PFSK-1 (cell line): ENCODE measurements around the gene ATP5MK.

Source experiments
- FOXP2 ChIP-seq: optimal IDR thresholded peaks from 2 replicates; pipeline ENCODE3; 2011; ENCODE audit warnings: borderline replicate concordance, control low read depth, inconsistent platforms; ENCODE audit not compliant: insufficient read depth; ENCODE audit errors: extremely low read length, extremely low read depth
- POLR2AphosphoS5 ChIP-seq: IDR thresholded peaks from 2 replicates; pipeline ENCODE4 v1.6.1; 2012; ENCODE audit warnings: low read depth, mild to moderate bottlenecking, control low read depth, low read length, moderate library complexity
- SIN3A ChIP-seq: IDR thresholded peaks from 2 replicates; pipeline ENCODE4 v1.6.1; 2012; ENCODE audit warnings: mild to moderate bottlenecking, low read length, moderate library complexity, borderline replicate concordance; ENCODE audit not compliant: insufficient read depth
- TAF1 ChIP-seq: IDR thresholded peaks from 2 replicates; pipeline ENCODE4 v1.6.1; 2012; ENCODE audit warnings: low read length, control low read depth, borderline replicate concordance; ENCODE audit not compliant: insufficient read depth
- TF ChIP-seq, protein P1 (sequence below), 2 experiments: IDR thresholded peaks; 2 replicates each; pipeline versions ENCODE4 v1.6.1 to v1.8.0; 2011 to 2012; ENCODE audit warnings: low read depth in 2 of 2, low read length in 2 of 2, control low read depth in 1 of 2, inconsistent platforms in 1 of 2, mild to moderate bottlenecking in 1 of 2, moderate library complexity in 1 of 2; ENCODE audit not compliant: insufficient read depth in 1 of 2

DNA sequence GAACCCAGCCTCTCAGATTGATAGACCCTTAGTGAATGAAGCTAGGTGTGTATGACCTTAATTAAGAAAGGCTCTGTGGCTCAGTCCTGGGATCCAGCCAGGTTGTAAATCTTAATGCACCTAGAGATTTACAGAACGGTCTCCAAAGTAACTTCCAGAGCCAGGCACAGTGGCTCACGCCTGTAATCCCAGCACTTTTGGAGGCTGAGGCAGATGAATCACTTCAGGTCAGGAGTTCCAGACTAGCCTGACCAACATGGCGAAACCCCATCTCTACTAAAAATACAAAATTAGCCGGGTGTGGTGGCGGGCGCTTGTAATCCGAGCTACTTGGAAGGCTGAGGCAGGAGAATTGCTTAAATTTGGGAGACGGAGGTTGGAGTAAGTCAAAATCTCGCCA, 31.6 kb upstream of the ATP5MK start:
- TF ChIP-seq POLR2AphosphoS5 (no peak), TAF1 (no peak), FOXP2 (no peak), SIN3A (no peak)
- TF ChIP-seq, protein P1, sequence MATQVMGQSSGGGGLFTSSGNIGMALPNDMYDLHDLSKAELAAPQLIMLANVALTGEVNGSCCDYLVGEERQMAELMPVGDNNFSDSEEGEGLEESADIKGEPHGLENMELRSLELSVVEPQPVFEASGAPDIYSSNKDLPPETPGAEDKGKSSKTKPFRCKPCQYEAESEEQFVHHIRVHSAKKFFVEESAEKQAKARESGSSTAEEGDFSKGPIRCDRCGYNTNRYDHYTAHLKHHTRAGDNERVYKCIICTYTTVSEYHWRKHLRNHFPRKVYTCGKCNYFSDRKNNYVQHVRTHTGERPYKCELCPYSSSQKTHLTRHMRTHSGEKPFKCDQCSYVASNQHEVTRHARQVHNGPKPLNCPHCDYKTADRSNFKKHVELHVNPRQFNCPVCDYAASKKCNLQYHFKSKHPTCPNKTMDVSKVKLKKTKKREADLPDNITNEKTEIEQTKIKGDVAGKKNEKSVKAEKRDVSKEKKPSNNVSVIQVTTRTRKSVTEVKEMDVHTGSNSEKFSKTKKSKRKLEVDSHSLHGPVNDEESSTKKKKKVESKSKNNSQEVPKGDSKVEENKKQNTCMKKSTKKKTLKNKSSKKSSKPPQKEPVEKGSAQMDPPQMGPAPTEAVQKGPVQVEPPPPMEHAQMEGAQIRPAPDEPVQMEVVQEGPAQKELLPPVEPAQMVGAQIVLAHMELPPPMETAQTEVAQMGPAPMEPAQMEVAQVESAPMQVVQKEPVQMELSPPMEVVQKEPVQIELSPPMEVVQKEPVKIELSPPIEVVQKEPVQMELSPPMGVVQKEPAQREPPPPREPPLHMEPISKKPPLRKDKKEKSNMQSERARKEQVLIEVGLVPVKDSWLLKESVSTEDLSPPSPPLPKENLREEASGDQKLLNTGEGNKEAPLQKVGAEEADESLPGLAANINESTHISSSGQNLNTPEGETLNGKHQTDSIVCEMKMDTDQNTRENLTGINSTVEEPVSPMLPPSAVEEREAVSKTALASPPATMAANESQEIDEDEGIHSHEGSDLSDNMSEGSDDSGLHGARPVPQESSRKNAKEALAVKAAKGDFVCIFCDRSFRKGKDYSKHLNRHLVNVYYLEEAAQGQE (IDR thresholded peaks at IDR 0.05; ENCODE audit: insufficient read depth in 1 of 2, low read depth in 2 of 2, low read length in 2 of 2): no peak
